Coronary artery (tissue), 2 donors: ENCODE results near the gene ANKRD31.
"Not testable (repeated sequence)": the region's sequence is repeated elsewhere in the genome, so short reads cannot be mapped to it uniquely, and the experiment has no call there.

Experiments used
- DNase-seq: peaks from one replicate; pipeline ENCODE4 v3.0.0-alpha.2; 2017; ENCODE audit warnings: low spot score
- H3K27ac ChIP-seq, 2 donors: fragments of 200-600 bp; sonication (generic); one replicate each; pipeline ENCODE4 v1.5.1; 2016 to 2019
- H3K4me3 ChIP-seq: fragments of 200-600 bp; sonication (generic); 2 replicates; pipeline ENCODE4 v1.5.1; 2016; ENCODE audit warnings: mild to moderate bottlenecking, moderate library complexity
- TF ChIP-seq, protein P1 (sequence below): fragments of 200-600 bp; sonication (generic); IDR thresholded peaks from one replicate; pipeline ENCODE4 v1.5.1; 2019; ENCODE audit warnings: antibody characterized with exemption

The ANKRD31 gene

DNA sequence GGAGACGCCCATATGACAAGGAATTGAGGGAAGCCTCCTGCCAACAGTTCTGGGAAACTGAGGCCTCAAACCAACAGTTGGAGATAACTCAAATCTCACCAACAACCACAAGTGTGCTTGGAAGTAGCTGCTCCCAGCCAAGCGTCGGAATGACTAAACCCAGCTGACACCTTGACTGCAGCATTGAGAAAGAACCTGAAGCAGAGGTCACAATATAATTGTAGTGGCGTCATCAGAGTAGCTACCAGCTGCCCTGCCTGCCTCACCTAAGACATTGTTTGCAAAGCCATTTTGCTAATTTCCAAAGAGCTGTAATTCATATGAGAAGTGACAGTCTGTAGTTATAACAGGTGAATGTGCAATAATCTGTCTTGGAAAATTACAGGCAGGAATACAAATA, 40.8 kb upstream of the ANKRD31 start:
- H3K27ac ChIP-seq = no peak overlapping the region
- TF ChIP-seq, protein P1, sequence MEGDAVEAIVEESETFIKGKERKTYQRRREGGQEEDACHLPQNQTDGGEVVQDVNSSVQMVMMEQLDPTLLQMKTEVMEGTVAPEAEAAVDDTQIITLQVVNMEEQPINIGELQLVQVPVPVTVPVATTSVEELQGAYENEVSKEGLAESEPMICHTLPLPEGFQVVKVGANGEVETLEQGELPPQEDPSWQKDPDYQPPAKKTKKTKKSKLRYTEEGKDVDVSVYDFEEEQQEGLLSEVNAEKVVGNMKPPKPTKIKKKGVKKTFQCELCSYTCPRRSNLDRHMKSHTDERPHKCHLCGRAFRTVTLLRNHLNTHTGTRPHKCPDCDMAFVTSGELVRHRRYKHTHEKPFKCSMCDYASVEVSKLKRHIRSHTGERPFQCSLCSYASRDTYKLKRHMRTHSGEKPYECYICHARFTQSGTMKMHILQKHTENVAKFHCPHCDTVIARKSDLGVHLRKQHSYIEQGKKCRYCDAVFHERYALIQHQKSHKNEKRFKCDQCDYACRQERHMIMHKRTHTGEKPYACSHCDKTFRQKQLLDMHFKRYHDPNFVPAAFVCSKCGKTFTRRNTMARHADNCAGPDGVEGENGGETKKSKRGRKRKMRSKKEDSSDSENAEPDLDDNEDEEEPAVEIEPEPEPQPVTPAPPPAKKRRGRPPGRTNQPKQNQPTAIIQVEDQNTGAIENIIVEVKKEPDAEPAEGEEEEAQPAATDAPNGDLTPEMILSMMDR = no peak
- no peak for DNase-seq
- no peak overlapping the region for H3K4me3 ChIP-seq

DNA sequence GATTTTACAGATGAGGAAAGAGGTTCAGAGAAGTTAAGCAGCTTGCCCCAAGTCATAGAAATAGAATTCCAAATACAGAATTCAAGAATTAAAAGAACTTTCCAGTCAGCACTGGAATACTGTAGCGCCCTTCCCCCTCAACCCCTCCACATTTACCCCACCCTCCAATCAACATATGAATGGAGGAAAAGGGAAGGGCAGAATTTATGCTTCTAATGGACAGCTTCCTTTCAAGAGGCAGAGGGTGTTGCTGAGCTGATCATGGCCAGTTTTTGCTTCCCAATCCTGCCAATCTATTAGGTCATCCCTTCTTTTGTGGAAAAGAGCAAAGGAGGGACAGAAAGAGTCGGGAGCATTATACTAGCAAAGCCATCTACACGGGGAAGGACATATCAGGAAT, 39.1 kb upstream of the ANKRD31 start:
- DNase-seq = no peak
- TF ChIP-seq, protein P1 = no peak
- Histone ChIP-seq H3K4me3 (no peak overlapping the region), H3K27ac (no peak overlapping the region)

DNA sequence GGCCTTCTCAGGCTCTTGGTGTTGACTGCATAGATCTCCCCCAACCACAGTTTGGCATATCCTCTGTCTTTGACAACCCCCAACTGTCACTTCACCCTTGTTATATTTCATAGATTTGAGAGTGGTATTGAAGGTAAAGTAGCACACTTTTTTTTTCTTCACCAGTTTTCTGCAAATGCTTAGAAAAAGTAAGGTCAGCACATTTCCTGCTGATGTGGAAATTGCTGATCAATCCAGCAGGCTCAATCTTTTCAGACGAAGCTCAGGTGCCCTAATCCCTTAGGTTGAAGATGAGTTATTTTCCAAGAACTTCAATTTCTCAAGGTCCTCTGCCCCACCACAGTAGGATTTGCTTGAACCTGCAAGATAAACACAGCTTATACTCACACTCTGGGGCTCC, 38.5 kb upstream of the ANKRD31 start:
- TF ChIP-seq, protein P1 = no peak
- no peak for DNase-seq
- H3K27ac ChIP-seq = no peak overlapping the region
- H3K4me3 ChIP-seq = no peak overlapping the region

DNA sequence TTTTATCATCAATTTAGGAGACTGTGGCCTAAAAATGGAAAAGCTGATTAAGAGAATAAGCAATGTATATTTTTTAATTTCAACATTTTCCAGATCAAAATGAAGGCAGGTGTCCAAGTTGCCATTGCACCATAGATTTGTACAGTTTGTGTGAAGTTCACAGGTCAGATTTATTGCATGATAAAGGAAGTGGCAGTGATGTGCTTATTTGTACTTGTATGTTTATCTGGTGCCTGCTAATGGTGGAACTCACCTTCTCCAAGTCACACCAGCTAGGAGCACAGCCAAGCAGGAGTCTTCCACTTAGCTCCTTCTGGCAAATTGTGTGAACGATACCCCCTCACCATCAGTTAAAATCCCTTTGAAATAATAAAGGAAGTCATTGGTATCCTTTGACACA, 37.8 kb upstream of the ANKRD31 start:
- no peak for DNase-seq
- no peak overlapping the region for H3K4me3 ChIP-seq
- TF ChIP-seq, protein P1 = no peak
- no peak overlapping the region for H3K27ac ChIP-seq

DNA sequence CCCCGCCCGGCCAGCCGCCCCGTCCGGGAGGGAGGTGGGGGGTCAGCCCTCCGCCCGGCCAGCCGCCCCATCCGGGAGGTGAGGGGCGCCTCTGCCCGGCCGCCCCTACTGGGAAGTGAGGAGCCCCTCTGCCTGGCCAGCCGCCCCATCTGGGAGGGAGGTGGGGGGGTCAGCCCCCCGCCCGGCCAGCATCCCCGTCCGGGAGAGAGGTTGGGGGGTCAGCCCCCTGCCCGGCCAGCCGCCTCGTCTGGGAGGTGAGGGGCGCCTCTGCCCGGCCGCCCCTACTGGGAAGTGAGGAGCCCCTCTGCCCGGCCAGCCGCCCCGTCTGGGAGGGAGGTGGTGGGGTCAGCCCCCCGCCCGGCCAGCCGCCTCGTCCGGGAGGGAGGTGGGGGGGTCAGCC, 33.9 kb upstream of the ANKRD31 start:
- DNase-seq, H3K4me3 ChIP-seq, H3K27ac ChIP-seq: not testable (repeated sequence)

DNA sequence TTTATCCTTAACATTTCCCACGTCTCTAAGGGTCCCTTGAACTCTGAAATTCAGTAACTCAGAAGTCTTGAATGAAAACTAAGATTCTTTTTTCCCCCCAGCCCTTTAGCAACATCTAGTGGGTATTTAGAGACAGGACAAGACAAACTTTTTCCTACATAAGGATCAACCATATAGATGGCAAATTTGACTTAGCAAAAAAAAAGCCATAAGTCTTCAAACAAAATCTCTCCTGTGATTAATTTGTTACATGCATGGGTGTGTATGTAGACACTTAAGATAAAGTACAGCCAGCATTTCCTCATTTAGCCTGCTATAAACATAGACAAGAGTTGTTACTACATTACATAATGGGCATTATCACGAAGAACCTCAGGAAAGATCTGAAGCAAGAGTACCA, 29.1 kb upstream of the ANKRD31 start:
- Histone ChIP-seq H3K27ac (no peak overlapping the region), H3K4me3 (no peak overlapping the region)
- DNase-seq = no peak
- TF ChIP-seq, protein P1 = no peak

DNA sequence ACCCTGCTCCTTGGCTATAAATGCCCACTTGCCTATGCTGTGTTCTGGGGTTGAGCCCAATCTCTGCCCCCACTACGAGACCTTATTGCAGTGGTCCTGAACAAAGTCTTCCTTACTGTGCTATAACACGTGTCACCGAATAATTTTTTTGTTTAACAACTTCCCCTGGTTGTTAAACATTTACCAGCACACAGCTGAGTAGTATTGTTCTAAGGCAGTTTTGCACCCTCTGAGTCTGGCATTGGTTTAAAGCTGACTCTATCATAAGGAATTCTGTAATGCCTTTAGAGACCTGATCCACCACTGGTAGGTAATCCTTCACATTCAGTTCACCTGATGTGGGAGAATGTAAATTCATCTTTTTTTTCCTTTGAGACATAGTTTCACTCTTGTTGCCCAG, 25.6 kb upstream of the ANKRD31 start:
- TF ChIP-seq, protein P1 = no peak
- no peak for DNase-seq
- H3K4me3 ChIP-seq = no peak overlapping the region
- H3K27ac ChIP-seq = no peak overlapping the region

DNA sequence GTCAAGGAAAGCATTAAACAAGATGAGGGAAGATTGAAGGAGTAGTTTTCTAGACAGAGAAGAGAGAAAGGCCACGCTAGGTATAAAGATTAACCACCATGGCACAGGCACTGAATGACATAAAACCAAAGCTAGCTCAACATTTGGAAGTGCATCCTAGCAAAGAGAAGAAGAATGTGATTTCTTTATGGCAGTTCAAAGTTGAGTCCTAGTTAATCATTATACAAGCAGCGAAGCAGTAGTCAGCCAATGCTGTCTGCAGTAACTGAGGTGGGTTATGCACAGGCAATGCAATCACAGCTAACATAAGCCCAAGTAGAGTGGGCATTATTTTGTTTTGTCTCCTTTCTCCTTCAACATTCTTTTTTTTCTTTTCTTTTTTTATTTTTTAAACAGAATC, 24.0 kb upstream of the ANKRD31 start:
- TF ChIP-seq, protein P1 = no peak
- no peak overlapping the region for H3K4me3 ChIP-seq
- no peak overlapping the region for H3K27ac ChIP-seq
- DNase-seq = no peak

DNA sequence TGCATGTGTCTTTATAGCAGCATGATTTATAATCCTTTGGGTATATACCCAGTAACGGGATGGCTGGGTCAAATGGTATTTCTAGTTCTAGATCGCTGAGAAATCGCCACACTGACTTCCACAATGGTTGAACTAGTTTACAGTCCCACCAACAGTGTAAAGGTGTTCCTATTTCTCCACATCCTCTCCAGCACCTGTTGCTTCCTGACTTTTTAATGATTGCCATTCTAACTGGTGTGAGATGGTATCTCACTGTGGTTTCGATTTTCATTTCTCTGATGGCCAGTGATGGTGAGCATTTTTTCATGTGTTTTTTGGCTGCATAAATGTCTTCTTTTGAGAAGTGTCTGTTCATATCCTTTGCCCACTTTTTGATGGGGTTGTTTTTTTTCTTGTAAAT, 13.8 kb upstream of the ANKRD31 start:
- not testable (repeated sequence) for H3K27ac ChIP-seq, DNase-seq, H3K4me3 ChIP-seq
